Stromal cell of bone marrow (primary cell): ENCODE measurements around the gene GRPEL1.

Experiments used
- DNase-seq: peaks from one replicate; pipeline ENCODE4 v3.0.0-alpha.2; 2012; ENCODE audit warnings: low read depth

The GRPEL1 gene

GRCh38 chr4:7062816-7063215, 5.0 kb downstream of the GRPEL1 start:
- no peak for DNase-seq

GRCh38 chr4:7061815-7062214, 6.0 kb downstream of the GRPEL1 start:
- no peak for DNase-seq

GRCh38 chr4:7060346-7061150, 7.3 kb downstream of the GRPEL1 start:
- DNase-seq = no peak

GRCh38 chr4:7059662-7060061, 8.2 kb downstream of the GRPEL1 start:
- DNase-seq = no peak

- no peak for DNase-seq
These were observed 9.1 kb downstream of the GRPEL1 start for GRCh38 chr4:7058792-7059191.

- no peak for DNase-seq
These were observed 11.9 kb downstream of the GRPEL1 start for GRCh38 chr4:7055990-7056325.

- no peak for DNase-seq
These were observed 12.5 kb downstream of the GRPEL1 start for GRCh38 chr4:7055111-7055989.

GRCh38 chr4:7054106-7054880, 13.6 kb downstream of the GRPEL1 start:
- no peak for DNase-seq

GRCh38 chr4:7052923-7053715, 14.7 kb downstream of the GRPEL1 start:
- DNase-seq = no peak

- DNase-seq = no peak
These were observed 15.6 kb downstream of the GRPEL1 start for GRCh38 chr4:7052313-7052712.

- no peak for DNase-seq
These were observed 16.0 kb downstream of the GRPEL1 start for GRCh38 chr4:7051905-7052304.

- DNase-seq = no peak
These were observed 16.7 kb downstream of the GRPEL1 start for GRCh38 chr4:7051144-7051495.

- DNase-seq = no peak
These were observed 17.3 kb downstream of the GRPEL1 start for GRCh38 chr4:7050481-7051143.

- no peak for DNase-seq
These were observed 18.1 kb downstream of the GRPEL1 start for GRCh38 chr4:7049739-7050138.

- DNase-seq = no peak
These were observed 18.6 kb downstream of the GRPEL1 start for GRCh38 chr4:7049295-7049694.

GRCh38 chr4:7048642-7049041, 19.2 kb downstream of the GRPEL1 start:
- DNase-seq = no peak

- no peak for DNase-seq
These were observed 20.9 kb downstream of the GRPEL1 start for GRCh38 chr4:7046971-7047370.

- no peak for DNase-seq
These were observed 21.6 kb downstream of the GRPEL1 start for GRCh38 chr4:7045961-7046921.

GRCh38 chr4:7045553-7045952, 22.3 kb downstream of the GRPEL1 start:
- no peak for DNase-seq
